Measurements from ENCODE around the gene TRIM63.

The TRIM63 gene

GRCh38 chr1:26023826-26024225 is 43.6 kb downstream of the TRIM63 start:
- no peak for TF ChIP-seq JUND (IDR thresholded peaks at IDR 0.05; ENCODE audit: low read depth)
- no peak for DNase-seq (ENCODE audit: low read depth in 1 of 2, low spot score in 1 of 2)

GRCh38 chr1:26023009-26023408 is 44.4 kb downstream of the TRIM63 start:
- no peak for DNase-seq (ENCODE audit: low read depth in 1 of 2, low spot score in 1 of 2)
- no peak for TF ChIP-seq JUND (IDR thresholded peaks at IDR 0.05; ENCODE audit: low read depth)
- in situ Hi-C loops (cut with HindIII; ENCODE audit: low pct_unique_long_range_greater_than_20kb, low sequenced_read_pairs): no loop called here

More at GRCh38 chr1:26023826-26024225, 43.6 kb downstream of the TRIM63 start:
- in situ Hi-C loops (cut with HindIII; ENCODE audit: low pct_unique_long_range_greater_than_20kb, low sequenced_read_pairs): no loop called here

- TF ChIP-seq JUND (IDR thresholded peaks at IDR 0.05; ENCODE audit: low read depth): no peak
- no peak for DNase-seq (ENCODE audit: low read depth in 1 of 2, low spot score in 1 of 2)
- in situ Hi-C loops (cut with HindIII; ENCODE audit: low pct_unique_long_range_greater_than_20kb, low sequenced_read_pairs): no loop called here
Measured at GRCh38 chr1:26022404-26022779, 45.0 kb downstream of the TRIM63 start.

- peak; percentile 54 to 55 for DNase-seq (ENCODE audit: low read depth in 1 of 2, low spot score in 1 of 2)
- TF ChIP-seq JUND (IDR thresholded peaks at IDR 0.05; ENCODE audit: low read depth): no peak
- in situ Hi-C loops (cut with HindIII; ENCODE audit: low pct_unique_long_range_greater_than_20kb, low sequenced_read_pairs): no loop called here
Measured at GRCh38 chr1:26021647-26022403, 45.6 kb downstream of the TRIM63 start, which contains the start of gene EXTL1. Gene EXTL1, plus strand, starts transcription at chr1:26021775. Its CDS starts 872 bp downstream, at chr1:26022647.

GRCh38 chr1:26020941-26021646 is 46.3 kb downstream of the TRIM63 start:
- in situ Hi-C loops (cut with HindIII; ENCODE audit: low pct_unique_long_range_greater_than_20kb, low sequenced_read_pairs): no loop called here
- DNase-seq (ENCODE audit: low read depth in 1 of 2, low spot score in 1 of 2): no peak
- TF ChIP-seq JUND (IDR thresholded peaks at IDR 0.05; ENCODE audit: low read depth): no peak

GRCh38 chr1:26020330-26020768 is 47.1 kb downstream of the TRIM63 start:
- no peak for DNase-seq (ENCODE audit: low read depth in 1 of 2, low spot score in 1 of 2)
- no peak for TF ChIP-seq JUND (IDR thresholded peaks at IDR 0.05; ENCODE audit: low read depth)
- in situ Hi-C loops (cut with HindIII; ENCODE audit: low pct_unique_long_range_greater_than_20kb, low sequenced_read_pairs): no loop called here

GRCh38 chr1:26019641-26020315 is 47.7 kb downstream of the TRIM63 start:
- DNase-seq (ENCODE audit: low read depth in 1 of 2, low spot score in 1 of 2): no peak
- in situ Hi-C loops (cut with HindIII; ENCODE audit: low pct_unique_long_range_greater_than_20kb, low sequenced_read_pairs): no loop called here
- no peak for TF ChIP-seq JUND (IDR thresholded peaks at IDR 0.05; ENCODE audit: low read depth)

GRCh38 chr1:26017606-26018005 is 49.8 kb downstream of the TRIM63 start:
- in situ Hi-C loops (cut with HindIII; ENCODE audit: low pct_unique_long_range_greater_than_20kb, low sequenced_read_pairs): no loop called here
- peak in 1 of 2 experiments; percentile 59 for DNase-seq (ENCODE audit: low read depth in 1 of 2, low spot score in 1 of 2)
- no peak for TF ChIP-seq JUND (IDR thresholded peaks at IDR 0.05; ENCODE audit: low read depth)

- no peak for TF ChIP-seq JUND (IDR thresholded peaks at IDR 0.05; ENCODE audit: low read depth)
- no peak for DNase-seq (ENCODE audit: low read depth in 1 of 2, low spot score in 1 of 2)
- in situ Hi-C loops (cut with HindIII; ENCODE audit: low pct_unique_long_range_greater_than_20kb, low sequenced_read_pairs): no loop called here
Measured at GRCh38 chr1:26016953-26017545, 50.4 kb downstream of the TRIM63 start.

- DNase-seq (ENCODE audit: low read depth in 1 of 2, low spot score in 1 of 2): no peak
- in situ Hi-C loops (cut with HindIII; ENCODE audit: low pct_unique_long_range_greater_than_20kb, low sequenced_read_pairs): no loop called here
- TF ChIP-seq JUND (IDR thresholded peaks at IDR 0.05; ENCODE audit: low read depth): no peak
Measured at GRCh38 chr1:26016258-26016952, 51.0 kb downstream of the TRIM63 start.

GRCh38 chr1:26015358-26015757 is 52.1 kb downstream of the TRIM63 start:
- no peak for TF ChIP-seq JUND (IDR thresholded peaks at IDR 0.05; ENCODE audit: low read depth)
- peak in 1 of 2 experiments; percentile 42 for DNase-seq (ENCODE audit: low read depth in 1 of 2, low spot score in 1 of 2)
- in situ Hi-C loops (cut with HindIII; ENCODE audit: low pct_unique_long_range_greater_than_20kb, low sequenced_read_pairs): no loop called here

- in situ Hi-C loops (cut with HindIII; ENCODE audit: low pct_unique_long_range_greater_than_20kb, low sequenced_read_pairs): no loop called here
- DNase-seq (ENCODE audit: low read depth in 1 of 2, low spot score in 1 of 2): no peak
- no peak for TF ChIP-seq JUND (IDR thresholded peaks at IDR 0.05; ENCODE audit: low read depth)
Measured at GRCh38 chr1:26014179-26014578, 53.3 kb downstream of the TRIM63 start.

Measured in T47D (cell line).